HL-60 (cell line): Measurements from ENCODE around the gene LIMA1.

Experiments used
- DNase-seq, 2 experiments: peaks; one replicate each; pipeline ENCODE4 v3.0.0-alpha.2; 2010 to 2020; ENCODE audit warnings: low read depth in 1 of 2, low spot score in 1 of 2
- H3K27ac ChIP-seq: fragments of 250-450 bp; sonication (Bioruptor Pico); replicated peaks from 2 replicates; pipeline ENCODE4 v1.5.1; 2020; ENCODE audit warnings: mild to moderate bottlenecking, moderate library complexity
- H3K27me3 ChIP-seq: fragments of 250-450 bp; sonication (Bioruptor Pico); 2 replicates; pipeline ENCODE4 v1.5.1; 2021; ENCODE audit warnings: mild to moderate bottlenecking, moderate library complexity; ENCODE audit not compliant: insufficient read depth, poor library complexity, severe bottlenecking
- H3K4me3 ChIP-seq: replicated peaks from 2 replicates; pipeline ENCODE4 v1.5.1; 2011; ENCODE audit warnings: mild to moderate bottlenecking, control low read depth, low read length; ENCODE audit not compliant: insufficient read depth
- GABPA ChIP-seq: IDR thresholded peaks from 2 replicates; pipeline ENCODE4 v1.6.1; 2012; ENCODE audit warnings: low read depth
- POLR2AphosphoS5 ChIP-seq: IDR thresholded peaks from 2 replicates; pipeline ENCODE4 v1.6.1; 2012; ENCODE audit warnings: low read depth
- SPI1 ChIP-seq: IDR thresholded peaks from 2 replicates; pipeline ENCODE4 v1.6.1; 2012; ENCODE audit warnings: low read depth, mild to moderate bottlenecking, borderline replicate concordance
- TF ChIP-seq, protein P1 (sequence below): IDR thresholded peaks from 2 replicates; pipeline ENCODE4 v1.6.1; 2012; ENCODE audit warnings: low read depth; ENCODE audit not compliant: insufficient replicate concordance
- TF ChIP-seq, protein P2 (sequence below): IDR thresholded peaks from one replicate; pipeline ENCODE4 v1.5.1; 2011; ENCODE audit warnings: low read length, control low read depth, inconsistent platforms; ENCODE audit not compliant: insufficient read depth

Gene LIMA1

DNA sequence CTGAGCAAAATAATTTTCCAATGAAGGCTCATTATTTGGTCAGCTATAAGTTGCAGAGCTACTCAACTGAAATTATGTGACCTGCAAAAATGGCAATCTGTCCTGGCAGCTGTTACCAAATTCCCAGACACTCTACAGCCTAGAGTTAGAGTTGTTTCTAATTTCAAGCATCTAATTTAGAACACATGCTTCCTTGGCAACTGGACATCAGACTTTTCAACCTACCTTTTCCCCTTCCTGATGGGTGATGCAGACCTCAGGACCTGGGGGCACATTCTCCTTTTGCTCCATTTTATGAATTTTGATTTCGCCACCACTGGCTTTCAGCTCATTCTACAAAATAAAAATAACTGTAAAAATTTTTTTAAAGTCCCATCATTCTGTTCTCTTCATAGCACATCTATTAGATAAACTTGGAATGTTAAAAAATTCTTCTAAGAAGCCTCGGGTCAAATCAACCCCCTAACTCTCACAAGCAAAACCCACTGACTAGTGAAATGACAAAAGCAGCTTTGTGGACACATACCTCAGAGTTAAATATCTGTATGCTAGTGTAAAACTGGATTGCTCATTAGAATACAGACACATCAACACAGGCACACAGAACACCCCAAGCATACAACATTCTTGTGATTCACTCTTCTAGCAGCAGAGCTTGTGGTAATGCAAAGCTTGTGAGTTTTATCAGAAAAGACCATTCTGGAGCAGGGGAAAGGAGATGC lies 82.6 kb downstream of the LIMA1 start:
- no peak overlapping the region for H3K4me3 ChIP-seq
- H3K27ac ChIP-seq, result no peak overlapping the region
- H3K27me3 ChIP-seq, result no peaks in the 10 kb centered on the region
- TF ChIP-seq GABPA, result no peak
- no peak for TF ChIP-seq SPI1
- TF ChIP-seq POLR2AphosphoS5, result no peak
- TF ChIP-seq, protein P1, sequence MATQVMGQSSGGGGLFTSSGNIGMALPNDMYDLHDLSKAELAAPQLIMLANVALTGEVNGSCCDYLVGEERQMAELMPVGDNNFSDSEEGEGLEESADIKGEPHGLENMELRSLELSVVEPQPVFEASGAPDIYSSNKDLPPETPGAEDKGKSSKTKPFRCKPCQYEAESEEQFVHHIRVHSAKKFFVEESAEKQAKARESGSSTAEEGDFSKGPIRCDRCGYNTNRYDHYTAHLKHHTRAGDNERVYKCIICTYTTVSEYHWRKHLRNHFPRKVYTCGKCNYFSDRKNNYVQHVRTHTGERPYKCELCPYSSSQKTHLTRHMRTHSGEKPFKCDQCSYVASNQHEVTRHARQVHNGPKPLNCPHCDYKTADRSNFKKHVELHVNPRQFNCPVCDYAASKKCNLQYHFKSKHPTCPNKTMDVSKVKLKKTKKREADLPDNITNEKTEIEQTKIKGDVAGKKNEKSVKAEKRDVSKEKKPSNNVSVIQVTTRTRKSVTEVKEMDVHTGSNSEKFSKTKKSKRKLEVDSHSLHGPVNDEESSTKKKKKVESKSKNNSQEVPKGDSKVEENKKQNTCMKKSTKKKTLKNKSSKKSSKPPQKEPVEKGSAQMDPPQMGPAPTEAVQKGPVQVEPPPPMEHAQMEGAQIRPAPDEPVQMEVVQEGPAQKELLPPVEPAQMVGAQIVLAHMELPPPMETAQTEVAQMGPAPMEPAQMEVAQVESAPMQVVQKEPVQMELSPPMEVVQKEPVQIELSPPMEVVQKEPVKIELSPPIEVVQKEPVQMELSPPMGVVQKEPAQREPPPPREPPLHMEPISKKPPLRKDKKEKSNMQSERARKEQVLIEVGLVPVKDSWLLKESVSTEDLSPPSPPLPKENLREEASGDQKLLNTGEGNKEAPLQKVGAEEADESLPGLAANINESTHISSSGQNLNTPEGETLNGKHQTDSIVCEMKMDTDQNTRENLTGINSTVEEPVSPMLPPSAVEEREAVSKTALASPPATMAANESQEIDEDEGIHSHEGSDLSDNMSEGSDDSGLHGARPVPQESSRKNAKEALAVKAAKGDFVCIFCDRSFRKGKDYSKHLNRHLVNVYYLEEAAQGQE, result no peak
- TF ChIP-seq, protein P2, sequence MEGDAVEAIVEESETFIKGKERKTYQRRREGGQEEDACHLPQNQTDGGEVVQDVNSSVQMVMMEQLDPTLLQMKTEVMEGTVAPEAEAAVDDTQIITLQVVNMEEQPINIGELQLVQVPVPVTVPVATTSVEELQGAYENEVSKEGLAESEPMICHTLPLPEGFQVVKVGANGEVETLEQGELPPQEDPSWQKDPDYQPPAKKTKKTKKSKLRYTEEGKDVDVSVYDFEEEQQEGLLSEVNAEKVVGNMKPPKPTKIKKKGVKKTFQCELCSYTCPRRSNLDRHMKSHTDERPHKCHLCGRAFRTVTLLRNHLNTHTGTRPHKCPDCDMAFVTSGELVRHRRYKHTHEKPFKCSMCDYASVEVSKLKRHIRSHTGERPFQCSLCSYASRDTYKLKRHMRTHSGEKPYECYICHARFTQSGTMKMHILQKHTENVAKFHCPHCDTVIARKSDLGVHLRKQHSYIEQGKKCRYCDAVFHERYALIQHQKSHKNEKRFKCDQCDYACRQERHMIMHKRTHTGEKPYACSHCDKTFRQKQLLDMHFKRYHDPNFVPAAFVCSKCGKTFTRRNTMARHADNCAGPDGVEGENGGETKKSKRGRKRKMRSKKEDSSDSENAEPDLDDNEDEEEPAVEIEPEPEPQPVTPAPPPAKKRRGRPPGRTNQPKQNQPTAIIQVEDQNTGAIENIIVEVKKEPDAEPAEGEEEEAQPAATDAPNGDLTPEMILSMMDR, result no peak
- DNase-seq, result no peak

DNA sequence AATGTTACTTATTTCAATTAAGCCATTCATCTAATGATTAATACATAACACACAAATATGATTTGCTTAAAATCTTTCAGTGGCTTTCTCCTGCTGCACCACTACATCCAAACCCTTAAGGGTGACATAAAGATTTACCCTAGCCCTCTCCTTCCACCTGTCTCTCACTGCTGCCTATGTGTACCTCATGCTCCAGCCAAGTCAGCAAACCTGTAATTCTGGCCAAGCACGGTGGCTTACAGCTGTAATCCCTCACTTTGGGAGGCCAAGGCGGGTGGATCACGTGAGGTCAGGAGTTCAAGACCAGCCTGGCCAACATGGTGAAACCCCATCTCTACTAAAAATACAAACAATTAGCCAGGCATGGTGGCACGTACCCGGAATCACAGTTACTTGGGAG lies 84.5 kb downstream of the LIMA1 start:
- TF ChIP-seq GABPA, result no peak
- no peak for TF ChIP-seq SPI1
- TF ChIP-seq, protein P1, result no peak
- TF ChIP-seq, protein P2, result no peak
- no peak for TF ChIP-seq POLR2AphosphoS5
- H3K27me3 ChIP-seq, result no peaks in the 10 kb centered on the region
- H3K27ac ChIP-seq, result no peak overlapping the region
- DNase-seq, result no peak
- H3K4me3 ChIP-seq, result no peak overlapping the region

DNA sequence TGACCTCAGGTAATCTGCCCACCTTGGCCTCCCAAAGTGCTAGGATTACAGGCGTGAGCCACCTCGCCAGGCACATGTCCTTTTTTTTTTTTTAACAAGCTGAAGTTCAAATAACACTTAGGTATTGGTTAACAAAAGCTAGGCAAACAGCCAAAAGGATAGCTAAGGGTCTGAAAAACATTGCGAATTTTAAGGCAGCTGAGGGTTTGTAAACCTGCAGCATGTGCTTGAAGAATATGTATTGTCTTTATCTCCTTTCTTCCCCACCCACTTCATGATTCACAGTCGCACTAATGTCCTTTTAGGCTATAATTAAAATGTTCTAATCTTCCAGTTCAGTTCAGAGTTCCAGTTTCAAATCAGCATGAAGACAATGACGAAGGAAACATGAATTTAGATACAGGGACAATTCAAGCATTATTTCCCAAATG lies 86.0 kb downstream of the LIMA1 start:
- no peak overlapping the region for H3K27ac ChIP-seq
- TF ChIP-seq, protein P2, result no peak
- TF ChIP-seq GABPA (no peak), POLR2AphosphoS5 (no peak), SPI1 (no peak)
- TF ChIP-seq, protein P1, result no peak
- no peaks in the 10 kb centered on the region for H3K27me3 ChIP-seq
- H3K4me3 ChIP-seq, result no peak overlapping the region
- no peak for DNase-seq
